PC-3 (cell line): ENCODE data around the gene BACE2. TPM values are rescaled to one million over a fixed set of nuclear protein-coding genes. Genes with fewer than 3 reads are reported as not detected.
"Not testable (repeated sequence)": the region's sequence is repeated elsewhere in the genome, so short reads cannot be mapped to it uniquely, and the experiment has no call there.

Experiments used
- ATAC-seq: fragments of 200-7000 bp; cut with Tn5 transposase; 2 replicates; pipeline ENCODE4 v1.9.1; 2020; ENCODE audit warnings: mild to moderate bottlenecking, moderate library complexity
- BruUV-seq: library from RNA; stranded (reverse); fragments of 400-500 nt; replicated peaks from 2 replicates; lab custom pipeline; 2021; lab: Mats Ljungman, UMichigan
- CTCF ChIA-PET: fragments of 300-600 bp; sonication (Branson Sonifier 250); formaldehyde crosslinking; loops from one replicate; lab custom pipeline; 2022; ENCODE audit warnings: antibody characterized with exemption; lab: Charles Lee
- POLR2A ChIA-PET: fragments of 300-600 bp; sonication (Branson Sonifier 250); formaldehyde crosslinking; loops from one replicate; lab custom pipeline; 2022; ENCODE audit warnings: antibody characterized with exemption; ENCODE audit not compliant: unreplicated experiment; lab: Charles Lee
- DNase-seq: peaks from one replicate; pipeline ENCODE4 v3.0.0-alpha.2; 2015
- H2AFZ ChIP-seq: fragments of 300-600 bp; sonication (generic); 2 replicates; pipeline ENCODE4 v1.6.0; 2016; ENCODE audit warnings: antibody characterized with exemption, low read length
- H3F3A ChIP-seq: fragments of 300-600 bp; sonication (generic); one replicate; pipeline ENCODE4 v1.6.0; 2017; ENCODE audit warnings: antibody characterized with exemption, low read length, control low read depth, mild to moderate bottlenecking; ENCODE audit not compliant: unreplicated experiment
- H3K27ac ChIP-seq: fragments of 300-600 bp; sonication (generic); 2 replicates; pipeline ENCODE4 v1.5.1; 2016; ENCODE audit warnings: mild to moderate bottlenecking, low read length
- H3K27me3 ChIP-seq: fragments of 300-600 bp; sonication (generic); 2 replicates; pipeline ENCODE4 v1.6.1; 2016; ENCODE audit warnings: low read length, mixed read lengths
- H3K36me3 ChIP-seq: fragments of 300-600 bp; sonication (generic); 2 replicates; pipeline ENCODE4 v1.6.1; 2016; ENCODE audit warnings: low read depth, mixed run types, low read length, mixed read lengths
- H3K4me1 ChIP-seq: fragments of 300-600 bp; sonication (generic); 2 replicates; pipeline ENCODE4 v1.5.1; 2016; ENCODE audit warnings: low read length; ENCODE audit not compliant: insufficient read depth
- H3K4me2 ChIP-seq: fragments of 300-600 bp; sonication (generic); 2 replicates; pipeline ENCODE4 v1.6.0; 2016; ENCODE audit warnings: low read length
- H3K4me3 ChIP-seq: fragments of 300-600 bp; sonication (generic); 2 replicates; pipeline ENCODE4 v1.5.1; 2016; ENCODE audit warnings: mild to moderate bottlenecking, low read length, mixed read lengths
- H3K79me2 ChIP-seq: fragments of 300-600 bp; sonication (generic); 2 replicates; pipeline ENCODE4 v1.6.1; 2017; ENCODE audit warnings: low read length, mixed read lengths
- H3K9ac ChIP-seq: fragments of 300-600 bp; sonication (generic); 2 replicates; pipeline ENCODE4 v1.6.0; 2016; ENCODE audit warnings: mild to moderate bottlenecking, low read length
- H3K9me2 ChIP-seq: fragments of 300-600 bp; sonication (generic); replicated peaks from 2 replicates; pipeline ENCODE4 v1.6.1; 2016; ENCODE audit warnings: mixed run types, low read length, mixed read lengths
- H3K9me3 ChIP-seq: fragments of 300-600 bp; sonication (generic); 2 replicates; pipeline ENCODE4 v1.6.1; 2016; ENCODE audit warnings: low read length, mixed read lengths
- H4K20me1 ChIP-seq: fragments of 300-600 bp; sonication (generic); 2 replicates; pipeline ENCODE4 v1.6.1; 2016; ENCODE audit warnings: low read length, mixed read lengths
- CTCF ChIP-seq: fragments of 300-600 bp; sonication (generic); conservative IDR thresholded peaks from 2 replicates; pipeline ENCODE4 v1.5.1; 2017; ENCODE audit warnings: antibody characterized with exemption, low read depth, mild to moderate bottlenecking, low read length
- EZH2 ChIP-seq: fragments of 300-600 bp; sonication (generic); IDR thresholded peaks from one replicate; pipeline ENCODE4 v1.6.1; 2017; ENCODE audit warnings: antibody characterized with exemption, mild to moderate bottlenecking, low read length; ENCODE audit not compliant: unreplicated experiment
- EZH2phosphoT487 ChIP-seq: fragments of 300-600 bp; sonication (generic); IDR thresholded peaks from 2 replicates; pipeline ENCODE4 v1.6.1; 2018; ENCODE audit warnings: mild to moderate bottlenecking, antibody characterized with exemption, low read length, borderline replicate concordance
- intact Hi-C: fragments of 100-400 bp; cut with micrococcal nuclease; formaldehyde crosslinking; loops from 2 replicates; pipeline ENCODE4 v1.9.0; 2023
- total RNA-seq: library from RNA; depleted of rRNA; stranded (reverse); fragments of >200 nt; gene quantifications from 2 replicates; pipeline ENCODE4 v1.2.3, GENCODE V29; 2014

The BACE2 gene
- total RNA-seq, 1 experiment from 2014 or later: 89.2 TPM

- intact Hi-C loops, H3K27ac ChIP-seq, H4K20me1 ChIP-seq, H3K4me3 ChIP-seq, BruUV-seq, DNase-seq, H3K9me2 ChIP-seq, H2AFZ ChIP-seq, H3K36me3 ChIP-seq, H3K9ac ChIP-seq, CTCF ChIA-PET, POLR2A ChIA-PET, H3K9me3 ChIP-seq, ATAC-seq, H3K4me1 ChIP-seq, H3K27me3 ChIP-seq, H3K4me2 ChIP-seq, H3F3A ChIP-seq: not testable (repeated sequence)
- peaks cover 13% of the 10 kb centered on the region for H3K79me2 ChIP-seq
Observed at GRCh38 chr21:41192552-41192951, 24.6 kb downstream of the BACE2 start.

GRCh38 chr21:41195311-41195710 lies 27.4 kb downstream of the BACE2 start:
- H3K27ac ChIP-seq: no peak overlapping the region
- POLR2A ChIA-PET: no interaction called here
- no peaks in the 10 kb centered on the region; the same call in 1 of the 2 replicates for H4K20me1 ChIP-seq
- ATAC-seq (no peak), DNase-seq (no peak)
- peaks cover 15% of the 10 kb centered on the region for H3K79me2 ChIP-seq
- no peaks in the 10 kb centered on the region for H3K27me3 ChIP-seq
- no peak overlapping the region for H3K9ac ChIP-seq
- BruUV-seq: no TSS peak
- no peaks in the 10 kb centered on the region for H3F3A ChIP-seq
- H3K36me3 ChIP-seq: no peaks in the 10 kb centered on the region
- TF ChIP-seq EZH2: no peak
- no peaks in the 10 kb centered on the region for H3K9me2 ChIP-seq
- H3K4me2 ChIP-seq: no peak overlapping the region
- no peaks in the 10 kb centered on the region for H3K9me3 ChIP-seq
- H3K4me3 ChIP-seq: no peak overlapping the region
- no peak overlapping the region for H2AFZ ChIP-seq
- CTCF ChIA-PET: no interaction called here
- intact Hi-C loops: no loop called here
- H3K4me1 ChIP-seq: peaks cover 6% of the 10 kb centered on the region; the same call in 1 of the 2 replicates

- H3K9me3 ChIP-seq: no peaks in the 10 kb centered on the region
- intact Hi-C loops: loop anchor here (2.0 kb wide), 1 partner anchor 26 kb away; no protein-coding TSS in a partner anchor
- no peak overlapping the region for H3K4me2 ChIP-seq
- peaks cover 6% of the 10 kb centered on the region; the same call in 1 of the 2 replicates for H3K4me1 ChIP-seq
- no peak overlapping the region for H3K27ac ChIP-seq
- BruUV-seq: no TSS peak
- H2AFZ ChIP-seq: no peak overlapping the region
- DNase-seq (peak; percentile 37), ATAC-seq (peak; percentile 50; the same call in 1 of the 2 replicates)
- POLR2A ChIA-PET: no interaction called here
- no peaks in the 10 kb centered on the region for H3K36me3 ChIP-seq
- no peaks in the 10 kb centered on the region for H3K9me2 ChIP-seq
- CTCF ChIA-PET: no interaction called here
- H4K20me1 ChIP-seq: no peaks in the 10 kb centered on the region; the same call in 1 of the 2 replicates
- TF ChIP-seq EZH2phosphoT487: no peak
- TF ChIP-seq CTCF: no peak
- no peak for TF ChIP-seq EZH2
- H3K9ac ChIP-seq: no peak overlapping the region
- H3K27me3 ChIP-seq: no peaks in the 10 kb centered on the region
- no peaks in the 10 kb centered on the region for H3F3A ChIP-seq
- no peak overlapping the region for H3K4me3 ChIP-seq
- H3K79me2 ChIP-seq: peaks cover 20% of the 10 kb centered on the region
Observed at GRCh38 chr21:41196993-41197392, 29.0 kb downstream of the BACE2 start.

DNA sequence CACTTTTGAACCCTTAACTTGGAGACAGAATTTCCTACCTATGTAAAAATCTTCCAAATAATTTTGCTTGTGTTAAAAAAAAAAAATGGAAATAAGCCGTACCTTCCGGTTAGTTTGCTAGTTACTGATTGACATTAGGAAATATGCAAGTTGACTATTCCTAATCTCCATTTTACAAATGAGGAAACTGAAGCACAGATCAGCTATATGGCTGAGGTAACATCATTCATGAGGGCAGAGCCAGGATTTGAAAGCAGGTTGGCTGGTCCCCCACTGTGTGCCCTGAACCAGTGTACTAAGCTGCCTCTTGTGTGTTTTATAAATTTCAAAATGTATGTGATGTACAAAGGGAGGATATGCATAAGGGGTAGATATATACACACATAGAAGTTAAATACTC lies 29.6 kb downstream of the BACE2 start:
- intact Hi-C loops: loop anchor here (2.0 kb wide), 1 partner anchor 27 kb away; no protein-coding TSS in a partner anchor
- Histone ChIP-seq H3F3A (no peaks in the 10 kb centered on the region), H3K9ac (no peak overlapping the region), H3K36me3 (no peaks in the 10 kb centered on the region), H3K4me3 (no peak overlapping the region), H3K4me1 (peaks cover 6% of the 10 kb centered on the region; the same call in 1 of the 2 replicates), H4K20me1 (no peaks in the 10 kb centered on the region; the same call in 1 of the 2 replicates), H3K4me2 (no peak overlapping the region), H3K27ac (no peak overlapping the region), H3K79me2 (peaks cover 25% of the 10 kb centered on the region), H3K9me3 (no peaks in the 10 kb centered on the region), H3K9me2 (no peaks in the 10 kb centered on the region), H3K27me3 (no peaks in the 10 kb centered on the region), H2AFZ (no peak overlapping the region)
- no peak for TF ChIP-seq EZH2
- no peak for TF ChIP-seq CTCF
- TF ChIP-seq EZH2phosphoT487: no peak
- BruUV-seq: no TSS peak
- ATAC-seq (no peak), DNase-seq (no peak)
- ChIA-PET CTCF (no interaction called here), POLR2A (no interaction called here)

- H3K79me2 ChIP-seq: peaks cover 32% of the 10 kb centered on the region
- H3K27ac ChIP-seq, H3K9me2 ChIP-seq, H3K36me3 ChIP-seq, ATAC-seq, H3K27me3 ChIP-seq, H3K4me2 ChIP-seq, H3K4me1 ChIP-seq, CTCF ChIA-PET, H3K9me3 ChIP-seq, H4K20me1 ChIP-seq, intact Hi-C loops, H3K4me3 ChIP-seq, POLR2A ChIA-PET, BruUV-seq, DNase-seq, H2AFZ ChIP-seq, H3F3A ChIP-seq, H3K9ac ChIP-seq: not testable (repeated sequence)
Observed at GRCh38 chr21:41198647-41199046, 30.7 kb downstream of the BACE2 start.
